Gastrocnemius medialis (tissue), 4 donors: ENCODE results near the gene FAP.

Experiments
- POLR2A ChIP-seq, 2 donors: fragments of 450-650 bp; IDR thresholded peaks; one replicate each; pipeline ENCODE4 v1.6.1; 2017; ENCODE audit warnings: antibody characterized with exemption in 2 of 2, mild to moderate bottlenecking in 2 of 2, moderate library complexity in 2 of 2
- TF ChIP-seq, protein P1 (sequence below), 5 experiments: fragments of 450-650 bp in 3 of 5; fragments of 200-600 bp in 2 of 5; sonication (generic) in 2 of 5; IDR thresholded peaks in 4 of 5; conservative IDR thresholded peaks in 1 of 5; 1 replicate in 4 of 5; 2 replicates in 1 of 5; pipeline ENCODE4 v1.5.1; 2016 to 2019; ENCODE audit warnings: antibody characterized with exemption in 5 of 5, mild to moderate bottlenecking in 3 of 5, moderate library complexity in 3 of 5

GRCh38 chr2:162177301-162177700 is 65.9 kb downstream of the FAP start:
- TF ChIP-seq, protein P1, sequence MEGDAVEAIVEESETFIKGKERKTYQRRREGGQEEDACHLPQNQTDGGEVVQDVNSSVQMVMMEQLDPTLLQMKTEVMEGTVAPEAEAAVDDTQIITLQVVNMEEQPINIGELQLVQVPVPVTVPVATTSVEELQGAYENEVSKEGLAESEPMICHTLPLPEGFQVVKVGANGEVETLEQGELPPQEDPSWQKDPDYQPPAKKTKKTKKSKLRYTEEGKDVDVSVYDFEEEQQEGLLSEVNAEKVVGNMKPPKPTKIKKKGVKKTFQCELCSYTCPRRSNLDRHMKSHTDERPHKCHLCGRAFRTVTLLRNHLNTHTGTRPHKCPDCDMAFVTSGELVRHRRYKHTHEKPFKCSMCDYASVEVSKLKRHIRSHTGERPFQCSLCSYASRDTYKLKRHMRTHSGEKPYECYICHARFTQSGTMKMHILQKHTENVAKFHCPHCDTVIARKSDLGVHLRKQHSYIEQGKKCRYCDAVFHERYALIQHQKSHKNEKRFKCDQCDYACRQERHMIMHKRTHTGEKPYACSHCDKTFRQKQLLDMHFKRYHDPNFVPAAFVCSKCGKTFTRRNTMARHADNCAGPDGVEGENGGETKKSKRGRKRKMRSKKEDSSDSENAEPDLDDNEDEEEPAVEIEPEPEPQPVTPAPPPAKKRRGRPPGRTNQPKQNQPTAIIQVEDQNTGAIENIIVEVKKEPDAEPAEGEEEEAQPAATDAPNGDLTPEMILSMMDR (IDR thresholded peaks at IDR 0.05 in 4 of 5, conservative IDR thresholded peaks at IDR 0.05 in 1 of 5), result no peak
- no peak for TF ChIP-seq POLR2A (IDR thresholded peaks at IDR 0.05)
